PFSK-1 (cell line): ENCODE measurements around the gene DIP2B.

ENCODE experiments used
- FOXP2 ChIP-seq: optimal IDR thresholded peaks from 2 replicates; pipeline ENCODE3; 2011; ENCODE audit warnings: borderline replicate concordance, control low read depth, inconsistent platforms; ENCODE audit not compliant: insufficient read depth; ENCODE audit errors: extremely low read length, extremely low read depth
- POLR2AphosphoS5 ChIP-seq: IDR thresholded peaks from 2 replicates; pipeline ENCODE4 v1.6.1; 2012; ENCODE audit warnings: low read depth, mild to moderate bottlenecking, control low read depth, low read length, moderate library complexity
- REST ChIP-seq, 2 experiments: IDR thresholded peaks; 2 replicates each; pipeline versions ENCODE4 v1.6.1 to v1.8.0; 2011 to 2012; ENCODE audit warnings: low read depth in 2 of 2, low read length in 2 of 2, control low read depth in 1 of 2, inconsistent platforms in 1 of 2, mild to moderate bottlenecking in 1 of 2, moderate library complexity in 1 of 2; ENCODE audit not compliant: insufficient read depth in 1 of 2
- SIN3A ChIP-seq: IDR thresholded peaks from 2 replicates; pipeline ENCODE4 v1.6.1; 2012; ENCODE audit warnings: mild to moderate bottlenecking, low read length, moderate library complexity, borderline replicate concordance; ENCODE audit not compliant: insufficient read depth
- TAF1 ChIP-seq: IDR thresholded peaks from 2 replicates; pipeline ENCODE4 v1.6.1; 2012; ENCODE audit warnings: low read length, control low read depth, borderline replicate concordance; ENCODE audit not compliant: insufficient read depth

GRCh38 chr12:50538182-50538581 is 33.4 kb downstream of the DIP2B start:
- TF ChIP-seq POLR2AphosphoS5 (no peak), TAF1 (no peak), REST (IDR thresholded peaks at IDR 0.05; ENCODE audit: insufficient read depth in 1 of 2, low read depth in 2 of 2, low read length in 2 of 2) (no peak), SIN3A (no peak), FOXP2 (no peak)
